Transverse colon (tissue), 4 donors: ENCODE results near the gene MS4A15.

ENCODE experiments used
- POLR2A ChIP-seq: fragments of 450-650 bp; IDR thresholded peaks from one replicate; pipeline ENCODE4 v1.6.1; 2016; ENCODE audit warnings: antibody characterized with exemption, mild to moderate bottlenecking, moderate library complexity
- POLR2AphosphoS5 ChIP-seq, 3 donors: sonication (generic); formaldehyde crosslinking; IDR thresholded peaks; one replicate each; pipeline ENCODE4 v1.6.1; 2016; ENCODE audit warnings: antibody characterized with exemption in 3 of 3
- TF ChIP-seq, protein P1 (sequence below), 5 experiments: fragments of 200-600 bp in 3 of 5; fragments of 450-650 bp in 2 of 5; sonication (generic) in 3 of 5; IDR thresholded peaks; 1 replicate in 2 of 5; 2 replicates in 3 of 5; pipeline ENCODE4 v1.5.1; 2016 to 2017; ENCODE audit warnings: antibody characterized with exemption in 5 of 5, inconsistent platforms in 3 of 5, mild to moderate bottlenecking in 2 of 5, moderate library complexity in 1 of 5

DNA sequence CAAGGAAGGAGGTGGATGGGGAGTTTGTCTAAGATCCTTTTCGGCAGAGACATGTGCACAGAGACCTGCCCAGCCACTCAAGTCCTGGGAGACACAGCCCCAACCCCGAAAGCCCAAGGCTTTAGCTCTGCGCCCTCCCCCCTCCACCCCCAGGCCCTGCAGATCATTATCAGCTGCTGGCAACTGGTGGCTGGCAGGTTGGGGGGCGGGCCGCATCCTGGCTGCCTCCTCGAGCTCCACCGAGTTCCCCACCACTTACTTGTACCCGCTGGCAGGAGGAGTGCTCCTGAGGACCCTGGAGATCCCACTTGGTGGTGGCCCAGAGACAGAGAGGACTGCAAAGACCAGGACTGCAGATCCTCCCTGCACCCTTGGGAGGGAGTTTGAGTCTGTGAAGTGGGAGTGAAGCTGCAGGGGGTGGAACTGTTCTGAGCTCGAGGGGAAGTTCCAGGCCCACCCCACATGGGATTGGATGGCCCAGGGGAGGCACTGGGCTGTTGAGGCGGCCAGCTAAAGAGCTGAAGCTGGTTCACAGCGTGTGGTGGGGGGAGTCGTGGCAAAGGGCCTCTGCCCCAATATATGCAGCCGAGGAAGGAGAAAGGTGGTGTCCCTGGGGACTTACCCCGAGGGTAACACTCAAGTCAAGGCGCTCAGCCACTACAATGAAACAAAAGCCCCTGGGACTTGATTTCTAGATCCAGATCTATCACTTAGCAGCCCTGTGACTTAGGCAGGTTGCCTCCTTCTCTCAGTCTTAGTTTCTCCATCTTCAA, 65.3 kb downstream of the MS4A15 start:
- TF ChIP-seq, protein P1, sequence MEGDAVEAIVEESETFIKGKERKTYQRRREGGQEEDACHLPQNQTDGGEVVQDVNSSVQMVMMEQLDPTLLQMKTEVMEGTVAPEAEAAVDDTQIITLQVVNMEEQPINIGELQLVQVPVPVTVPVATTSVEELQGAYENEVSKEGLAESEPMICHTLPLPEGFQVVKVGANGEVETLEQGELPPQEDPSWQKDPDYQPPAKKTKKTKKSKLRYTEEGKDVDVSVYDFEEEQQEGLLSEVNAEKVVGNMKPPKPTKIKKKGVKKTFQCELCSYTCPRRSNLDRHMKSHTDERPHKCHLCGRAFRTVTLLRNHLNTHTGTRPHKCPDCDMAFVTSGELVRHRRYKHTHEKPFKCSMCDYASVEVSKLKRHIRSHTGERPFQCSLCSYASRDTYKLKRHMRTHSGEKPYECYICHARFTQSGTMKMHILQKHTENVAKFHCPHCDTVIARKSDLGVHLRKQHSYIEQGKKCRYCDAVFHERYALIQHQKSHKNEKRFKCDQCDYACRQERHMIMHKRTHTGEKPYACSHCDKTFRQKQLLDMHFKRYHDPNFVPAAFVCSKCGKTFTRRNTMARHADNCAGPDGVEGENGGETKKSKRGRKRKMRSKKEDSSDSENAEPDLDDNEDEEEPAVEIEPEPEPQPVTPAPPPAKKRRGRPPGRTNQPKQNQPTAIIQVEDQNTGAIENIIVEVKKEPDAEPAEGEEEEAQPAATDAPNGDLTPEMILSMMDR (IDR thresholded peaks at IDR 0.05) = no peak
- no peak for TF ChIP-seq POLR2A
- no peak for TF ChIP-seq POLR2AphosphoS5 (IDR thresholded peaks at IDR 0.05)
